Chondrocyte (in vitro differentiated cells): ENCODE results near the gene PTH1R. TPM values are rescaled to one million over a fixed set of nuclear protein-coding genes. Genes with fewer than 3 reads are reported as not detected.

ENCODE experiments used
- DNase-seq: peaks from one replicate; pipeline ENCODE4 v3.0.0; 2021; ENCODE audit warnings: mixed read lengths, low spot score
- H3K27ac Mint-ChIP-seq: one replicate; pipeline ENCODE4 v1.8.0; 2021; ENCODE audit warnings: mild to moderate bottlenecking, moderate library complexity, mixed read lengths; ENCODE audit not compliant: unreplicated experiment
- H3K27me3 Mint-ChIP-seq: 2 replicates; pipeline ENCODE4 v1.8.0; 2021; ENCODE audit warnings: low read depth, mixed read lengths
- H3K36me3 Mint-ChIP-seq: 2 replicates; pipeline ENCODE4 v1.8.0; 2021; ENCODE audit warnings: low read depth, mixed read lengths
- H3K4me1 Mint-ChIP-seq: 2 replicates; pipeline ENCODE4 v1.8.0; 2021; ENCODE audit warnings: low read depth, mild to moderate bottlenecking, mixed read lengths
- H3K4me3 Mint-ChIP-seq: one replicate; pipeline ENCODE4 v1.8.0; 2021; ENCODE audit warnings: mild to moderate bottlenecking, moderate library complexity, mixed read lengths; ENCODE audit not compliant: unreplicated experiment
- H3K9me3 Mint-ChIP-seq: 2 replicates; pipeline ENCODE4 v1.8.0; 2021; ENCODE audit warnings: low read depth, mixed read lengths
- CTCF ChIP-seq: fragments of 200-600 bp; sonication (generic); IDR thresholded peaks from 2 replicates; pipeline ENCODE4 v1.5.0; 2021; ENCODE audit warnings: antibody characterized with exemption, mild to moderate bottlenecking, moderate library complexity
- total RNA-seq: library from RNA; stranded (reverse); gene quantifications from 3 replicates; pipeline ENCODE4 v1.2.1, GENCODE V29; 2021

Gene PTH1R
- total RNA-seq, 1 donor from 2014 or later: 3.1 TPM

GRCh38 chr3:46906471-46907058, 29.0 kb downstream of the PTH1R start:
- H3K4me3 Mint-ChIP-seq: no peak overlapping the region
- H3K36me3 Mint-ChIP-seq: no peaks in the 10 kb centered on the region
- no peaks in the 10 kb centered on the region for H3K9me3 Mint-ChIP-seq
- DNase-seq: peak; percentile 43
- peaks cover 10% of the 10 kb centered on the region for H3K4me1 Mint-ChIP-seq
- no peak overlapping the region for H3K27ac Mint-ChIP-seq
- no peaks in the 10 kb centered on the region for H3K27me3 Mint-ChIP-seq
- TF ChIP-seq CTCF: no peak

GRCh38 chr3:46907271-46907670, 29.8 kb downstream of the PTH1R start:
- Mint-ChIP-seq H3K9me3 (no peaks in the 10 kb centered on the region), H3K4me3 (no peak overlapping the region), H3K4me1 (peaks cover 10% of the 10 kb centered on the region), H3K27ac (no peak overlapping the region), H3K36me3 (no peaks in the 10 kb centered on the region), H3K27me3 (no peaks in the 10 kb centered on the region)
- DNase-seq: peak; percentile 46
- TF ChIP-seq CTCF: no peak

- Mint-ChIP-seq H3K27ac (no peak overlapping the region), H3K9me3 (no peaks in the 10 kb centered on the region), H3K27me3 (no peaks in the 10 kb centered on the region), H3K4me1 (peaks cover 10% of the 10 kb centered on the region), H3K36me3 (no peaks in the 10 kb centered on the region), H3K4me3 (no peak overlapping the region)
- no peak for DNase-seq
- TF ChIP-seq CTCF: no peak
These were observed 30.4 kb downstream of the PTH1R start for GRCh38 chr3:46907960-46908293.

GRCh38 chr3:46908294-46908985, 30.9 kb downstream of the PTH1R start:
- H3K4me3 Mint-ChIP-seq: no peak overlapping the region
- DNase-seq: peak; percentile 69
- H3K9me3 Mint-ChIP-seq: no peaks in the 10 kb centered on the region
- peaks cover 11% of the 10 kb centered on the region for H3K4me1 Mint-ChIP-seq
- no peak overlapping the region for H3K27ac Mint-ChIP-seq
- no peaks in the 10 kb centered on the region for H3K27me3 Mint-ChIP-seq
- peak; percentile 75 for TF ChIP-seq CTCF
- H3K36me3 Mint-ChIP-seq: no peaks in the 10 kb centered on the region

- no peak overlapping the region for H3K4me3 Mint-ChIP-seq
- H3K4me1 Mint-ChIP-seq: peaks cover 15% of the 10 kb centered on the region
- TF ChIP-seq CTCF: no peak
- no peaks in the 10 kb centered on the region for H3K9me3 Mint-ChIP-seq
- H3K36me3 Mint-ChIP-seq: no peaks in the 10 kb centered on the region
- no peaks in the 10 kb centered on the region for H3K27me3 Mint-ChIP-seq
- DNase-seq: peak; percentile 75
- no peak overlapping the region for H3K27ac Mint-ChIP-seq
These were observed 31.5 kb downstream of the PTH1R start for GRCh38 chr3:46908986-46909534.
